Right atrium auricular region (tissue), 2 donors: ENCODE data around the gene TLL1. TPM values are rescaled to one million over a fixed set of nuclear protein-coding genes. Genes with fewer than 3 reads are reported as not detected.

Source experiments
- DNase-seq: peaks from one replicate; pipeline ENCODE4 v3.0.0-alpha.2; 2019; ENCODE audit warnings: low spot score
- H3K27ac ChIP-seq, 2 donors: fragments of 200-600 bp; sonication (generic); 1 replicate in 1 of 2; 2 replicates in 1 of 2; pipeline ENCODE4 v1.5.1; 2016 to 2019
- H3K27me3 ChIP-seq, 2 donors: fragments of 200-600 bp; sonication (generic); one replicate each; pipeline versions ENCODE4 v1.5.1 to v1.6.0; 2017 to 2019
- H3K36me3 ChIP-seq: fragments of 200-600 bp; sonication (generic); one replicate; pipeline ENCODE4 v1.5.1; 2016
- H3K4me1 ChIP-seq, 2 donors: fragments of 200-600 bp; sonication (generic); one replicate each; pipeline versions ENCODE4 v1.5.1 to v1.6.0; 2017 to 2019
- H3K4me3 ChIP-seq, 2 donors: fragments of 200-600 bp; sonication (generic); 1 replicate in 1 of 2; 2 replicates in 1 of 2; pipeline ENCODE4 v1.5.1; 2017 to 2019; ENCODE audit warnings: mild to moderate bottlenecking in 1 of 2, moderate library complexity in 1 of 2
- H3K9me3 ChIP-seq, 2 donors: fragments of 200-600 bp; sonication (generic); one replicate each; pipeline ENCODE4 v1.5.1; 2019
- CTCF ChIP-seq, 2 donors: fragments of 200-600 bp; sonication (generic); IDR thresholded peaks; one replicate each; pipeline ENCODE4 v1.5.1; 2019; ENCODE audit warnings: antibody characterized with exemption in 2 of 2
- total RNA-seq, 2 donors: library from RNA; depleted of rRNA; stranded (reverse); fragments of >200 nt; gene quantifications; one replicate each; pipeline ENCODE4 v1.1.0, GENCODE V29; 2016

The TLL1 gene
- total RNA-seq, 2 donors from 2014 or later = 1.7 to 4.4 TPM

- no peak for DNase-seq
- Histone ChIP-seq H3K36me3 (no peaks in the 10 kb centered on the region), H3K4me1 (no peaks in the 10 kb centered on the region), H3K9me3 (no peaks in the 10 kb centered on the region), H3K4me3 (no peak overlapping the region), H3K27ac (no peak overlapping the region), H3K27me3 (no peaks in the 10 kb centered on the region)
- TF ChIP-seq CTCF (IDR thresholded peaks at IDR 0.05) = no peak
These were observed 58.7 kb downstream of the TLL1 start for GRCh38 chr4:165931741-165932140.

DNA sequence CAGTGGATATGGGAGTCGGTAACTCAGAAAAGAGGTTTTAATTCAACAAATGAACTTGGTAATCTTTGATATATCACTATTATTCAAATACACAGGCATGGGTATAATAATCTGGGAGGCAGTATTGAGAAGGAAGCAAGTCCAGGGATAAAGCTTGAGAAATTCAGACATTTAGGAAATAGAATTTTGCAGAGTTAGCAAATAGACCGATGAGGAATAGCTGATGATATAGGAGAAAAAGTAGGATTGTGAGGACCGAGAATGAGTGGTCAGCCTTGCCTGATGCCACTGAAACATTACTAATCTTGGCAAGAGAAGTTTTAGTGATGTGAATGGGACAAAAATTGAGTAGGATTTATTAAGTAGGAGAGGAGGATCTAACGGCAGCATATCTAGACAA, 71.9 kb downstream of the TLL1 start:
- Histone ChIP-seq H3K27ac (no peak overlapping the region), H3K36me3 (no peaks in the 10 kb centered on the region), H3K4me1 (no peaks in the 10 kb centered on the region), H3K4me3 (no peak overlapping the region), H3K27me3 (no peaks in the 10 kb centered on the region), H3K9me3 (peaks cover 0 to 3% of the 10 kb centered on the region in 2 donors)
- DNase-seq = no peak
- no peak for TF ChIP-seq CTCF (IDR thresholded peaks at IDR 0.05)

GRCh38 chr4:165945991-165946390, 73.0 kb downstream of the TLL1 start:
- H3K27ac ChIP-seq = no peak overlapping the region
- no peak overlapping the region for H3K4me3 ChIP-seq
- TF ChIP-seq CTCF (IDR thresholded peaks at IDR 0.05) = no peak
- DNase-seq = no peak
- H3K36me3 ChIP-seq = no peaks in the 10 kb centered on the region
- H3K4me1 ChIP-seq = no peaks in the 10 kb centered on the region
- H3K9me3 ChIP-seq = peaks cover 0 to 3% of the 10 kb centered on the region in 2 donors
- H3K27me3 ChIP-seq = no peaks in the 10 kb centered on the region

DNA sequence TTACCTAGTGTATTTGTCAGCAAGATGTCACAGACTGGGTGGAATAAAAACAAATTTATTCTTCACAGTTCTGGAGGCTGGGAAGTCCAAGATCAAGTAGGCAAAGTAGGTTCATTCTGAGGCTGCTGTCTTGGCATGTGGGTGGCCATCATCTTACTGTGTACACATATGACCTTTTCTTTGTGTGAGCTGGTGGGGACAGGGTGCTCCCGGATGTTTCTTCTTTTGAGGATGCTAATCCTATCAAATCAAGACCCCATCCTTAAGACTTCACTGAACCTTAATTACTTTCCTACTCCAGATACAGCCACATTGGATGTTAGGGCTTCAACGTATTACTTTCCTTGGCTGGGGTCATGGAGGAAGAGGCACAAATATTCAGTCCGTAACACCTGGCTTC, 74.0 kb downstream of the TLL1 start:
- Histone ChIP-seq H3K27ac (no peak overlapping the region), H3K27me3 (no peaks in the 10 kb centered on the region), H3K9me3 (peaks cover 0 to 3% of the 10 kb centered on the region in 2 donors), H3K36me3 (no peaks in the 10 kb centered on the region), H3K4me3 (no peak overlapping the region), H3K4me1 (no peaks in the 10 kb centered on the region)
- DNase-seq = no peak
- TF ChIP-seq CTCF (IDR thresholded peaks at IDR 0.05) = no peak

- Histone ChIP-seq H3K27ac (no peak overlapping the region), H3K36me3 (no peaks in the 10 kb centered on the region), H3K9me3 (peaks cover 0 to 6% of the 10 kb centered on the region in 2 donors), H3K27me3 (no peaks in the 10 kb centered on the region), H3K4me3 (no peak overlapping the region), H3K4me1 (no peaks in the 10 kb centered on the region)
- no peak for DNase-seq
- TF ChIP-seq CTCF (IDR thresholded peaks at IDR 0.05) = no peak
These were observed 80.1 kb downstream of the TLL1 start for GRCh38 chr4:165953181-165953580.

- no peak for TF ChIP-seq CTCF (IDR thresholded peaks at IDR 0.05)
- no peak overlapping the region for H3K4me3 ChIP-seq
- no peak for DNase-seq
- H3K4me1 ChIP-seq = no peaks in the 10 kb centered on the region
- no peaks in the 10 kb centered on the region for H3K27me3 ChIP-seq
- no peaks in the 10 kb centered on the region for H3K36me3 ChIP-seq
- H3K9me3 ChIP-seq = peaks cover 0 to 20% of the 10 kb centered on the region in 2 donors
- no peak overlapping the region for H3K27ac ChIP-seq
These were observed 90.6 kb downstream of the TLL1 start for GRCh38 chr4:165963621-165964020.
